ENCODE measurements around the gene RNF111.

The RNF111 gene

DNA sequence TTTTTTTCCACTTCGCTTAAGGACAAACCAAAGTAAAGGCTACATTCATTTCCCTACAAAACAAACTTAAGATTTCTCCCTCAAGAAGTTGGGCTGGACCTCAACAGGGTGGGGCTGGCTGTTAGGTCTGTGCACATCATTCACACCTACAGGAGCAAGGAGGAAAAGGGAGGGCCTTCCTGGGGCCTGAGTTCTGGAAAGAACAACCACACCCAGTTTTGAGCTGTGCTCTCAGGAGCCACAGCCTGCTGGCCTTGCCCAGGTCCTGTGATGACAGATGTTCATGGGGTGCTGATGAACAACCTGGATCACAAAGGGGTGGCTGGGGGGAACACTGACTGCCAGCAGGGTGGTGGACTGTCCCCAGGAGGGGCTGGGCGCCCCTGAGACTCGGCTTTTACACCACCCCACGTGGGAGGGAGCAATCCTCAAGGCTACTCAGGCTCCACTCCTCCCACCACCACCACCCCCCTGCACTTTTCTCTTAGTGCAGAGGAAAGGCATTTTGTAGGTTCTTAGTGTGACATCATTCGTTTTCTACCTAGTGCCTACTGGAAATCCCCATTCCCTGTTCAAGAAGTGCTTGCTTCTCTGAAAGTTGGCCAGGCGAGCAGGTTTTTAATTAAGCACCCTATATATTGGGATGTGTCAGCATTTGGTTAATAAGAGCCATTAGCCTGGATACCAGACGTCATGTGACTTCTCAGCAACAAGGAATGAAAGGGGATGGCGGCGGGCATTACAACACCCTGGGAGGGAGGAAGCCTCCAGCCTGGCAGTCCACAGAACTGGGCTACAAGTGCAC, 153.2 kb downstream of the RNF111 start:
- TF ChIP-seq SIN3A (IDR thresholded peaks at IDR 0.05; ENCODE audit: borderline replicate concordance, insufficient read depth, low read length) = no peak
- TF ChIP-seq POLR2AphosphoS5 (IDR thresholded peaks at IDR 0.05; ENCODE audit: low read depth, low read length) = no peak

- TF ChIP-seq TAF1 (IDR thresholded peaks at IDR 0.05; ENCODE audit: borderline replicate concordance, insufficient read depth, low read length) (no peak), SIN3A (IDR thresholded peaks at IDR 0.05; ENCODE audit: borderline replicate concordance, insufficient read depth, low read length) (no peak), FOXP2 (optimal IDR thresholded peaks at IDR 0.05; ENCODE audit: borderline replicate concordance, extremely low read depth, extremely low read length, insufficient read depth) (no peak), POLR2AphosphoS5 (IDR thresholded peaks at IDR 0.05; ENCODE audit: low read depth, low read length) (no peak)
- TF ChIP-seq, protein P1, sequence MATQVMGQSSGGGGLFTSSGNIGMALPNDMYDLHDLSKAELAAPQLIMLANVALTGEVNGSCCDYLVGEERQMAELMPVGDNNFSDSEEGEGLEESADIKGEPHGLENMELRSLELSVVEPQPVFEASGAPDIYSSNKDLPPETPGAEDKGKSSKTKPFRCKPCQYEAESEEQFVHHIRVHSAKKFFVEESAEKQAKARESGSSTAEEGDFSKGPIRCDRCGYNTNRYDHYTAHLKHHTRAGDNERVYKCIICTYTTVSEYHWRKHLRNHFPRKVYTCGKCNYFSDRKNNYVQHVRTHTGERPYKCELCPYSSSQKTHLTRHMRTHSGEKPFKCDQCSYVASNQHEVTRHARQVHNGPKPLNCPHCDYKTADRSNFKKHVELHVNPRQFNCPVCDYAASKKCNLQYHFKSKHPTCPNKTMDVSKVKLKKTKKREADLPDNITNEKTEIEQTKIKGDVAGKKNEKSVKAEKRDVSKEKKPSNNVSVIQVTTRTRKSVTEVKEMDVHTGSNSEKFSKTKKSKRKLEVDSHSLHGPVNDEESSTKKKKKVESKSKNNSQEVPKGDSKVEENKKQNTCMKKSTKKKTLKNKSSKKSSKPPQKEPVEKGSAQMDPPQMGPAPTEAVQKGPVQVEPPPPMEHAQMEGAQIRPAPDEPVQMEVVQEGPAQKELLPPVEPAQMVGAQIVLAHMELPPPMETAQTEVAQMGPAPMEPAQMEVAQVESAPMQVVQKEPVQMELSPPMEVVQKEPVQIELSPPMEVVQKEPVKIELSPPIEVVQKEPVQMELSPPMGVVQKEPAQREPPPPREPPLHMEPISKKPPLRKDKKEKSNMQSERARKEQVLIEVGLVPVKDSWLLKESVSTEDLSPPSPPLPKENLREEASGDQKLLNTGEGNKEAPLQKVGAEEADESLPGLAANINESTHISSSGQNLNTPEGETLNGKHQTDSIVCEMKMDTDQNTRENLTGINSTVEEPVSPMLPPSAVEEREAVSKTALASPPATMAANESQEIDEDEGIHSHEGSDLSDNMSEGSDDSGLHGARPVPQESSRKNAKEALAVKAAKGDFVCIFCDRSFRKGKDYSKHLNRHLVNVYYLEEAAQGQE (IDR thresholded peaks at IDR 0.05; ENCODE audit: insufficient read depth in 1 of 2, low read depth in 2 of 2, low read length in 2 of 2) = no peak
Observed at GRCh38 chr15:59143281-59143680, 155.8 kb downstream of the RNF111 start.

Data from PFSK-1 (cell line).